SU-DHL-6 (cell line): ENCODE measurements around the gene MRPS5.
"Not testable (repeated sequence)": the region's sequence is repeated elsewhere in the genome, so short reads cannot be mapped to it uniquely, and the experiment has no call there.

ENCODE experiments used
- CTCF ChIP-seq: fragments of 200-600 bp; sonication (generic); IDR thresholded peaks from one replicate; pipeline ENCODE4 v1.5.1; 2017; ENCODE audit warnings: antibody characterized with exemption, mild to moderate bottlenecking, low read length, moderate library complexity; ENCODE audit not compliant: insufficient read depth, poor library complexity, severe bottlenecking
- EZH2phosphoT487 ChIP-seq: fragments of 200-600 bp; sonication (generic), shearing (Covaris generic); conservative IDR thresholded peaks from 2 replicates; pipeline ENCODE4 v1.6.1; 2018; ENCODE audit warnings: mild to moderate bottlenecking, antibody characterized with exemption, low read length, moderate library complexity, mixed read lengths

GRCh38 chr2:95037841-95038585, 83.6 kb downstream of the MRPS5 start:
- not testable (repeated sequence) for TF ChIP-seq CTCF, EZH2phosphoT487
